OCI-LY3 (cell line): ENCODE data around the gene RELN.

Experiments
- H2AFZ ChIP-seq: fragments of 200-600, 300-600 bp; shearing (Covaris generic); 2 replicates; pipeline ENCODE4 v1.6.0; 2014; ENCODE audit warnings: antibody characterized with exemption, low read depth, low read length
- H3K27ac ChIP-seq: fragments of 200-600, 300-600 bp; sonication (generic); 2 replicates; pipeline ENCODE4 v1.5.1; 2014; ENCODE audit warnings: mild to moderate bottlenecking, low read length, moderate library complexity, mixed read lengths
- H3K27me3 ChIP-seq: fragments of 200-600, 300-600 bp; sonication (generic); 2 replicates; pipeline ENCODE4 v1.6.1; 2014; ENCODE audit warnings: low read depth, low read length, mixed read lengths
- H3K36me3 ChIP-seq: fragments of 200-600, 300-600 bp; sonication (generic); replicated peaks from 2 replicates; pipeline ENCODE3; 2014; ENCODE audit warnings: low read depth, low read length, mixed read lengths
- H3K4me1 ChIP-seq: fragments of 300-600, 200-600 bp; sonication (generic); 2 replicates; pipeline ENCODE4 v1.6.1; 2014; ENCODE audit warnings: low read length, mixed read lengths
- H3K4me2 ChIP-seq: fragments of 200-600, 300-600 bp; sonication (generic); 2 replicates; pipeline ENCODE4 v1.6.1; 2014; ENCODE audit warnings: low read length, mixed read lengths
- H3K4me3 ChIP-seq: fragments of 300-600, 200-600 bp; sonication (generic); 2 replicates; pipeline ENCODE4 v1.5.1; 2014; ENCODE audit warnings: antibody characterized with exemption, mild to moderate bottlenecking, low read length, moderate library complexity
- H3K79me2 ChIP-seq: fragments of 300-600, 200-600 bp; shearing (Covaris generic); 2 replicates; pipeline ENCODE4 v1.6.1; 2014; ENCODE audit warnings: mild to moderate bottlenecking, low read length, mixed read lengths
- H3K9ac ChIP-seq: fragments of 300-600, 200-600 bp; shearing (Covaris generic); 2 replicates; pipeline ENCODE4 v1.6.0; 2014; ENCODE audit warnings: mild to moderate bottlenecking, low read length, moderate library complexity
- H3K9me3 ChIP-seq: fragments of 200-600, 300-600 bp; shearing (Covaris generic); 2 replicates; pipeline ENCODE4 v1.6.1; 2014; ENCODE audit warnings: low read length, mixed read lengths; ENCODE audit not compliant: insufficient read depth
- H4K20me1 ChIP-seq: fragments of 200-600, 300-600 bp; sonication (generic); 2 replicates; pipeline ENCODE4 v1.6.1; 2016; ENCODE audit warnings: low read length, mixed read lengths; ENCODE audit not compliant: insufficient read depth
- CTCF ChIP-seq: fragments of 200-600, 300-600 bp; sonication (generic); IDR thresholded peaks from 2 replicates; pipeline ENCODE4 v1.5.1; 2014; ENCODE audit warnings: antibody characterized with exemption, low read length, low read depth
- EZH2phosphoT487 ChIP-seq: fragments of 200-600 bp; shearing (Covaris generic); IDR thresholded peaks from 2 replicates; pipeline ENCODE4 v1.6.1; 2018; ENCODE audit warnings: antibody characterized with exemption, mixed run types, low read depth

Gene RELN

GRCh38 chr7:103593691-103594090 lies 395.8 kb downstream of the RELN start:
- no peak overlapping the region for H2AFZ ChIP-seq
- no peaks in the 10 kb centered on the region for H3K36me3 ChIP-seq
- H3K9me3 ChIP-seq = no peaks in the 10 kb centered on the region
- H3K4me3 ChIP-seq = no peak overlapping the region
- no peaks in the 10 kb centered on the region for H4K20me1 ChIP-seq
- H3K79me2 ChIP-seq = no peaks in the 10 kb centered on the region
- peaks cover 26% of the 10 kb centered on the region for H3K27me3 ChIP-seq
- no peak overlapping the region for H3K27ac ChIP-seq
- TF ChIP-seq EZH2phosphoT487 (no peak), CTCF (no peak)
- no peak overlapping the region for H3K9ac ChIP-seq
- no peaks in the 10 kb centered on the region for H3K4me1 ChIP-seq
- H3K4me2 ChIP-seq = no peak overlapping the region

GRCh38 chr7:103592844-103593243 lies 396.6 kb downstream of the RELN start:
- no peaks in the 10 kb centered on the region for H3K36me3 ChIP-seq
- H3K4me2 ChIP-seq = no peak overlapping the region
- H3K4me3 ChIP-seq = no peak overlapping the region
- no peaks in the 10 kb centered on the region for H3K9me3 ChIP-seq
- no peak overlapping the region for H3K27ac ChIP-seq
- H3K4me1 ChIP-seq = no peaks in the 10 kb centered on the region
- H3K27me3 ChIP-seq = peaks cover 22% of the 10 kb centered on the region
- H2AFZ ChIP-seq = no peak overlapping the region
- no peaks in the 10 kb centered on the region for H3K79me2 ChIP-seq
- TF ChIP-seq EZH2phosphoT487 (no peak), CTCF (no peak)
- H3K9ac ChIP-seq = no peak overlapping the region
- H4K20me1 ChIP-seq = no peaks in the 10 kb centered on the region

DNA sequence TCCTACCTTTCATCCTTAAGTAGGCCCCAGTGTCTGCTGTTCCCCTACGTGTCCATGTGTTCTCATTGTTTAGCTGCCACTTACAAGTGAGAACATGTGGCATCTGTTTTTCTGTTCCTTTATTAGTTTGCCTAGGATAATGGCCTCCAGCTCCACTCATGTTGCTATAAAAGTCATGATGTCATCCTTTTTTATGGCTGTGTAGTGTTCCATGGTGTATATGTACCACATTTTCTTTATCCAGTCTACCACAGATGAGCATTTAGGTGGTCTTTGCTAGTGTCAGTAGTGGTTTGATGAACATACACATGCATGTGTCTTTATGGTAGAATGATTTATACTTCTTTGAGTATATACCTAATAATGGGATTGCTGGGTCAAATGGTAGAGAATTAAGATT lies 397.3 kb downstream of the RELN start:
- TF ChIP-seq EZH2phosphoT487 (no peak), CTCF (no peak)
- Histone ChIP-seq H3K36me3 (no peaks in the 10 kb centered on the region), H2AFZ (no peak overlapping the region), H3K27ac (no peak overlapping the region), H3K4me1 (no peaks in the 10 kb centered on the region), H4K20me1 (no peaks in the 10 kb centered on the region), H3K27me3 (peaks cover 18% of the 10 kb centered on the region; the same call in 1 of the 2 replicates), H3K9ac (no peak overlapping the region), H3K9me3 (no peaks in the 10 kb centered on the region), H3K4me3 (no peak overlapping the region), H3K79me2 (no peaks in the 10 kb centered on the region), H3K4me2 (no peak overlapping the region)

- TF ChIP-seq CTCF = no peak
- TF ChIP-seq EZH2phosphoT487 = no peak
- Histone ChIP-seq H3K4me3 (no peak overlapping the region), H3K9me3 (no peaks in the 10 kb centered on the region), H3K4me2 (no peak overlapping the region), H3K27ac (no peak overlapping the region), H3K9ac (no peak overlapping the region), H3K4me1 (no peaks in the 10 kb centered on the region), H3K27me3 (peaks cover 13% of the 10 kb centered on the region), H3K36me3 (no peaks in the 10 kb centered on the region), H4K20me1 (no peaks in the 10 kb centered on the region), H3K79me2 (no peaks in the 10 kb centered on the region), H2AFZ (no peak overlapping the region)
Measured at GRCh38 chr7:103580031-103580430, 409.4 kb downstream of the RELN start.
